Skeletal muscle cell (primary cell): ENCODE results near the gene USP17L12.
"Not testable (repeated sequence)": the region's sequence is repeated elsewhere in the genome, so short reads cannot be mapped to it uniquely, and the experiment has no call there.

Experiments used
- DNase-seq: peaks from one replicate; pipeline ENCODE4 v3.0.0-alpha.2; 2010; ENCODE audit warnings: low read depth
- H3K4me3 ChIP-seq: 2 replicates; pipeline ENCODE4 v1.5.1; 2011; ENCODE audit warnings: low read depth, mild to moderate bottlenecking, control low read depth, low read length, moderate library complexity

USP17L12 gene, protein sequence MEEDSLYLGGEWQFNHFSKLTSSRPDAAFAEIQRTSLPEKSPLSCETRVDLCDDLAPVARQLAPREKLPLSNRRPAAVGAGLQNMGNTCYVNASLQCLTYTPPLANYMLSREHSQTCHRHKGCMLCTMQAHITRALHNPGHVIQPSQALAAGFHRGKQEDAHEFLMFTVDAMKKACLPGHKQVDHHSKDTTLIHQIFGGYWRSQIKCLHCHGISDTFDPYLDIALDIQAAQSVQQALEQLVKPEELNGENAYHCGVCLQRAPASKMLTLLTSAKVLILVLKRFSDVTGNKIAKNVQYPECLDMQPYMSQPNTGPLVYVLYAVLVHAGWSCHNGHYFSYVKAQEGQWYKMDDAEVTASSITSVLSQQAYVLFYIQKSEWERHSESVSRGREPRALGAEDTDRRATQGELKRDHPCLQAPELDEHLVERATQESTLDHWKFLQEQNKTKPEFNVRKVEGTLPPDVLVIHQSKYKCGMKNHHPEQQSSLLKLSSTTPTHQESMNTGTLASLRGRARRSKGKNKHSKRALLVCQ

GRCh38 chr4:9219852-9220251 is at the start of gene USP17L12:
TSS of gene USP17L12 (plus strand) at chr4:9220152. CDS start at chr4:9220152, 0 bp downstream.
- H3K4me3 ChIP-seq, DNase-seq: not testable (repeated sequence)

- not testable (repeated sequence) for DNase-seq
Observed at GRCh38 chr4:9210357-9210756, 9.6 kb upstream of the USP17L12 start, which contains the start of gene USP17L10. TSS of gene USP17L10 (plus strand) at chr4:9210657. CDS start at chr4:9210657, 0 bp downstream.

GRCh38 chr4:9214701-9215100 is 5.3 kb upstream of the USP17L12 start:
- H3K4me3 ChIP-seq, DNase-seq: not testable (repeated sequence)

More at GRCh38 chr4:9210357-9210756, 9.6 kb upstream of the USP17L12 start, which contains the start of gene USP17L10:
- H3K4me3 ChIP-seq, result not testable (repeated sequence)

DNA sequence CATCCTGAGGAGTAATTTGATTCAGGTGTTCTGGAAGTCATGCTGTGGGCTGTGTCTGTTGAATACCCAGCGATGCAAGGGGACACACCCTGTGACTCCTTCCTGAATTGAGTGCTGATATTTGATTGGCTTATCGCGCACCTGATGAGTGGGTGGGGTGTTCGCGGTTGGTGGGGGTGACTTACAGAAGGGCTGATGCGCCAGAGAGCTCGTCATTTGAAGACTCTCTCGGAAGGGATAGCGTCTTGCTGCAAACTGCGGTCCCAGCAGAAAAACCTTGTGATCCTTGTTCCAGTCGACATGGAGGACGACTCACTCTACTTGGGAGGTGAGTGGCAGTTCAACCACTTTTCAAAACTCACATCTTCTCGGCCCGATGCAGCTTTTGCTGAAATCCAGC is 4.8 kb upstream of the USP17L12 start, which contains the start of gene USP17L11:
USP17L11 (plus strand) TSS at position 301 of the 400 bp plus-strand sequence; CDS start at position 301, 0 bp downstream.
- H3K4me3 ChIP-seq, DNase-seq: not testable (repeated sequence)

DNA sequence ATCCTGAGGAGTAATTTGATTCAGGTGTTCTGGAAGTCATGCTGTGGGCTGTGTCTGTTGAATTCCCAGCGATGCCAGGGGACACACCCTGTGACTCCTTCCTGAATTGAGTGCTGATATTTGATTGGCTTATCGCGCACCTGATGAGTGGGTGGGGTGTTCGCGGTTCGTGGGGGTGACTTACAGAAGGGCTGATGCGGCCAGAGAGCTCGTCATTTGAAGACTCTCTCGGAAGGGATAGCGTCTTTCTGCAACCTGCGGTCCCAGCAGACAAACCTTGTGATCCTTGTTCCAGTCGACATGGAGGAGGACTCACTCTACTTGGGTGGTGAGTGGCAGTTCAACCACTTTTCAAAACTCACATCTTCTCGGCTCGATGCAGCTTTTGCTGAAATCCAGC is 4.6 kb downstream of the USP17L12 start, which contains the start of gene USP17L13:
USP17L13 (plus strand) TSS at position 301 of the 400 bp plus-strand sequence; CDS start at position 301, 0 bp downstream.
- DNase-seq, H3K4me3 ChIP-seq: not testable (repeated sequence)

GRCh38 chr4:9230249-9230648 is 10.3 kb downstream of the USP17L12 start:
- H3K4me3 ChIP-seq, DNase-seq: not testable (repeated sequence)

DNA sequence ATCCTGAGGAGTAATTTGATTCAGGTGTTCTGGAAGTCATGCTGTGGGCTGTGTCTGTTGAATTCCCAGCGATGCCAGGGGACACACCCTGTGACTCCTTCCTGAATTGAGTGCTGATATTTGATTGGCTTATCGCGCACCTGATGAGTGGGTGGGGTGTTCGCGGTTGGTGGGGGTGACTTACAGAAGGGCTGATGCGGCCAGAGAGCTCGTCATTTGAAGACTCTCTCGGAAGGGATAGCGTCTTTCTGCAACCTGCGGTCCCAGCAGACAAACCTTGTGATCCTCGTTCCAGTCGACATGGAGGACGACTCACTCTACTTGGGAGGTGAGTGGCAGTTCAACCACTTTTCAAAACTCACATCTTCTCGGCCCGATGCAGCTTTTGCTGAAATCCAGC is 14.1 kb downstream of the USP17L12 start, which contains the start of gene USP17L15:
USP17L15 (plus strand) TSS at position 301 of the 400 bp plus-strand sequence; CDS start at position 301, 0 bp downstream.
- not testable (repeated sequence) for DNase-seq, H3K4me3 ChIP-seq

GRCh38 chr4:9238461-9238860 is 18.5 kb downstream of the USP17L12 start:
- DNase-seq, H3K4me3 ChIP-seq: not testable (repeated sequence)

DNA sequence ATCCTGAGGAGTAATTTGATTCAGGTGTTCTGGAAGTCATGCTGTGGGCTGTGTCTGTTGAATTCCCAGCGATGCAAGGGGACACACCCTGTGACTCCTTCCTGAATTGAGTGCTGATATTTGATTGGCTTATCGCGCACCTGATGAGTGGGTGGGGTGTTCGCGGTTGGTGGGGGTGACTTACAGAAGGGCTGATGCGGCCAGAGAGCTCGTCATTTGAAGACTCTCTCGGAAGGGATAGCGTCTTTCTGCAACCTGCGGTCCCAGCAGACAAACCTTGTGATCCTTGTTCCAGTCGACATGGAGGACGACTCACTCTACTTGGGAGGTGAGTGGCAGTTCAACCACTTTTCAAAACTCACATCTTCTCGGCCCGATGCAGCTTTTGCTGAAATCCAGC is 23.6 kb downstream of the USP17L12 start, which contains the start of gene USP17L17:
USP17L17 (plus strand) TSS at position 301 of the 400 bp plus-strand sequence; CDS start at position 301, 0 bp downstream.
- DNase-seq, H3K4me3 ChIP-seq: not testable (repeated sequence)

DNA sequence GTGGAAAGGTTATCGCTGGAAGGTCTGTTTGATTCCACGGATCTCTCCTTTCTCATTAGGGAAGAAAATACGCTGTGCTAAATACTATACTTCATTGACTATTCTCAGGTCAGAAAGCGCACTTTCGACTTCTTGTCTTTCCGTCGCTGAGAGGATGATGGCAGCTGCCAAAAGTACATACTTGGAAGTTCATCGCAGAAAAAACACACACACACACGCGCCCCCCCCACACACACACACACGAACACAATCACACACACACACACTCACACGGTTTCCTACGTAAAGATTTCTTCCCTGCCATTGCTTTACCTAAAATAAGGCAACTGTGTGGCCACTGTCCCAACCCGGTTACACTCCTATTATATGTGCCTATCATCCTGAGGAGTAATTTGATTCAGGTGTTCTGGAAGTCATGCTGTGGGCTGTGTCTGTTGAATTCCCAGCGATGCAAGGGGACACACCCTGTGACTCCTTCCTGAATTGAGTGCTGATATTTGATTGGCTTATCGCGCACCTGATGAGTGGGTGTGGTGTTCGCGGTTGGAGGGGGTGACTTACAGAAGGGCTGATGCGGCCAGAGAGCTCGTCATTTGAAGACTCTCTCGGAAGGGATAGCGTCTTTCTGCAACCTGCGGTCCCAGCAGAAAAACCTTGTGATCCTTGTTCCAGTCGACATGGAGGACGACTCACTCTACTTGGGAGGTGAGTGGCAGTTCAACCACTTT is 28.2 kb downstream of the USP17L12 start, which contains the start of gene USP17L18:
USP17L18 (plus strand) TSS at position 678 of the 728 bp plus-strand sequence; CDS start at position 678, 0 bp downstream.
- not testable (repeated sequence) for DNase-seq, H3K4me3 ChIP-seq

GRCh38 chr4:9253078-9253477 is 33.1 kb downstream of the USP17L12 start, which contains the start of gene USP17L19:
TSS of gene USP17L19 (plus strand) at chr4:9253378. CDS start at chr4:9253378, 0 bp downstream.
- not testable (repeated sequence) for H3K4me3 ChIP-seq, DNase-seq

- H3K4me3 ChIP-seq, DNase-seq: not testable (repeated sequence)
Observed at GRCh38 chr4:9257824-9258223, 37.9 kb downstream of the USP17L12 start, which contains the start of gene USP17L20. TSS of gene USP17L20 (plus strand) at chr4:9258124. CDS start at chr4:9258124, 0 bp downstream.

DNA sequence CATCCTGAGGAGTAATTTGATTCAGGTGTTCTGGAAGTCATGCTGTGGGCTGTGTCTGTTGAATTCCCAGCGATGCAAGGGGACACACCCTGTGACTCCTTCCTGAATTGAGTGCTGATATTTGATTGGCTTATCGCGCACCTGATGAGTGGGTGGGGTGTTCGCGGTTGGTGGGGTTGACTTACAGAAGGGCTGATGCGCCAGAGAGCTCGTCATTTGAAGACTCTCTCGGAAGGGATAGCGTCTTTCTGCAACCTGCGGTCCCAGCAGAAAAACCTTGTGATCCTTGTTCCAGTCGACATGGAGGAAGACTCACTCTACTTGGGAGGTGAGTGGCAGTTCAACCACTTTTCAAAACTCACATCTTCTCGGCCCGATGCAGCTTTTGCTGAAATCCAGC is 42.6 kb downstream of the USP17L12 start, which contains the start of gene USP17L21:
USP17L21 (plus strand) TSS at position 301 of the 400 bp plus-strand sequence; CDS start at position 301, 0 bp downstream.
- DNase-seq, H3K4me3 ChIP-seq: not testable (repeated sequence)

- not testable (repeated sequence) for DNase-seq, H3K4me3 ChIP-seq
Observed at GRCh38 chr4:9267319-9267718, 47.4 kb downstream of the USP17L12 start, which contains the start of gene USP17L22. TSS of gene USP17L22 (plus strand) at chr4:9267619. CDS start at chr4:9267619, 0 bp downstream.
